ENCODE measurements around the gene CLDN1. TPM values are rescaled to one million over a fixed set of nuclear protein-coding genes. Genes with fewer than 3 reads are reported as not detected.

The CLDN1 gene
- total RNA-seq, 4 donors from 2014 or later = 0.37 to 0.95 (median 0.82) TPM; not detected in 1

DNA sequence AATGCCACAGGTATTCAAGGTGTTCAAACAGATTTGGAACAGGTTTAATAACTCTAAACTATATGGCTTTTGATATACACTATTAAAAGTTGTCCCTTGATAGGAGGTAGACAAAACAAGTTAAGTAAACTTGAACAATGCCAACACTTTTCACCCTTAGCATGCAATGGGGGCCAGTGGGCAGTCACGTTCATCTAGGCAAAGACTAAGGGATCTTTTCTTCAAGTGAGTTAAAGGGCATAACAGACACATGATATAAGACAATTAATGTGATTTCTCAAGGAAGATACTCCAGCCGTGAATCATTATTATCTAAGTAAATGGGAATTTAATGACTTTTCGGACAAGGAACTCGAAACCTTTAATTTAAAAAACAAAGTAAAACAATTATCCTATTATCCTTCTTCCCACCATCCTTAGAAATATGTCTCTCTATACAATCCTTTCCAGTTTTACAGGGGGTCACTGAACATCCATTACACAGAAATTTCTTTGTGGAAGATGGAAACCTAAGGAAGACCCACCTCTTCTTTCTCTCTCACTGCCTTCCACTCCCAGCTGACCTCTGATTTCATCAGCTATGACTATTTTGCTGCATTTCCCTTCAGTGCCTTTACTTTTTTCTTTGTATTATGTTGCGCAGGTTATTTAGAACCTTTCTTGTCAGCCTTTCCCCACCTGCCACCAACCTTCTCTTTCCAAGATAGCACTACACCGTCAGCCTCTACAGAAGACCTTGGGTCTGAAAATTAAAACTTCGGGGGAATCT is 1.5 kb downstream of the CLDN1 start:
- WGBS, 2 donors (ENCODE audit: low coverage in 1 of 2) = 85 to 89% methylated on average over 6 to 7 of the region's 7 CpGs
- Histone ChIP-seq H3K4me3 (no peak overlapping the region), H3K27me3 (peaks cover 11% of the 10 kb centered on the region), H3K9me3 (no peaks in the 10 kb centered on the region), H3K4me1 (peaks cover 0 to 7% (median 5%) of the 10 kb centered on the region in 4 donors), H3K36me3 (no peaks in the 10 kb centered on the region), H3K27ac (no peak overlapping the region)
- in situ Hi-C loops (cut with MboI; ENCODE audit: low pct_ligation_motif_present in 1 of 4, low pct_unique_long_range_greater_than_20kb in 1 of 4, low sequenced_read_pairs in 3 of 4) (loop anchor here in 3 of 4 donors (10.0 kb wide), 2 partner anchors 96 to 356 kb away; no protein-coding TSS in a partner anchor), intact Hi-C loops (cut with DNase I; ENCODE audit: low total_unique reads) (loop anchor here (5.0 to 10.0 kb wide), 2 partner anchors 96 to 358 kb away; no protein-coding TSS in a partner anchor)
- no peak for DNase-seq
- no peak for TF ChIP-seq POLR2AphosphoS5 (IDR thresholded peaks at IDR 0.05)
- no peak for TF ChIP-seq EP300 (IDR thresholded peaks at IDR 0.05; ENCODE audit: low read depth)
- TF ChIP-seq POLR2A (IDR thresholded peaks at IDR 0.05) = no peak
- TF ChIP-seq CTCF (IDR thresholded peaks at IDR 0.05) = no peak

- Histone ChIP-seq H3K27me3 (peaks cover 11% of the 10 kb centered on the region), H3K4me3 (no peak overlapping the region), H3K27ac (no peak overlapping the region), H3K9me3 (no peaks in the 10 kb centered on the region), H3K36me3 (no peaks in the 10 kb centered on the region), H3K4me1 (peaks cover 0 to 7% (median 5%) of the 10 kb centered on the region in 4 donors)
- DNase-seq = no peak
- TF ChIP-seq POLR2A (IDR thresholded peaks at IDR 0.05) = no peak
- TF ChIP-seq POLR2AphosphoS5 (IDR thresholded peaks at IDR 0.05) = no peak
- no peak for TF ChIP-seq EP300 (IDR thresholded peaks at IDR 0.05; ENCODE audit: low read depth)
- TF ChIP-seq CTCF (IDR thresholded peaks at IDR 0.05) = no peak
- 49% methylated on average over 4 of the region's 4 CpGs; no CpG with 5 or more reads in 1 of the 2 donors for WGBS, 2 donors (ENCODE audit: low coverage in 1 of 2)
- intact Hi-C loops (cut with DNase I; ENCODE audit: low total_unique reads) = loop anchor here (5.0 to 10.0 kb wide), 2 partner anchors 95 to 357 kb away; no protein-coding TSS in a partner anchor
- in situ Hi-C loops (cut with MboI; ENCODE audit: low pct_ligation_motif_present in 1 of 4, low pct_unique_long_range_greater_than_20kb in 1 of 4, low sequenced_read_pairs in 3 of 4) = loop anchor here (10.0 kb wide), 2 partner anchors 95 to 355 kb away; no protein-coding TSS in a partner anchor
Observed at GRCh38 chr3:190319660-190320059, 2.6 kb downstream of the CLDN1 start.

DNA sequence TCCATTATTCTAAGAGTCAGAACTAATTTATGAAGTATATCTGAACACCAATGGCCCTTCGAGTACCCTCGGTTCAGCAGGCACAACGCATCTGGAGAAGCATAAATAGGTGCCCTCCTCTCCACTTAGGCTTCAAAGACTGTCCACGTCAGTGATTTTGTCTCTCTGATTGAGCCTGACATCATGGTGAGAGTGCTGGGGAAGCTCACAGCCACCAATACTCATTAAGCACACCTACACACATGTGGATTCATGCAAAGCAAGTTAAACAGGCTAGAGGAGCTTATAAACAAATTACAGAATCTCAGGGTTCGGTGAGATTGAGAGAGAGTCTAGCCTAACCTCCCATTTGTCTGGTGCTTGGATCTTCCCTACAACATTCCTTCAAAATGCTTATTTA is 3.6 kb downstream of the CLDN1 start:
- intact Hi-C loops (cut with DNase I; ENCODE audit: low total_unique reads) = no loop called here

More for the DNA sequence above, 3.6 kb downstream of the CLDN1 start:
- no peak overlapping the region for H3K27ac ChIP-seq
- no peak for DNase-seq
- no peaks in the 10 kb centered on the region for H3K36me3 ChIP-seq
- H3K27me3 ChIP-seq = peaks cover 11% of the 10 kb centered on the region
- H3K4me3 ChIP-seq = no peak overlapping the region
- no peaks in the 10 kb centered on the region for H3K9me3 ChIP-seq
- in situ Hi-C loops (cut with MboI; ENCODE audit: low pct_ligation_motif_present in 1 of 4, low pct_unique_long_range_greater_than_20kb in 1 of 4, low sequenced_read_pairs in 3 of 4) = loop anchor here in 1 of 4 donors (10.0 kb wide), 1 partner anchor 354 kb away; no protein-coding TSS in a partner anchor
- peaks cover 0 to 7% (median 5%) of the 10 kb centered on the region in 4 donors for H3K4me1 ChIP-seq
- TF ChIP-seq POLR2A (IDR thresholded peaks at IDR 0.05) (no peak), CTCF (IDR thresholded peaks at IDR 0.05) (no peak), POLR2AphosphoS5 (IDR thresholded peaks at IDR 0.05) (no peak), EP300 (IDR thresholded peaks at IDR 0.05; ENCODE audit: low read depth) (no peak)
- 50 to 74% methylated on average over 1 to 5 of the region's 5 CpGs for WGBS, 2 donors (ENCODE audit: low coverage in 1 of 2)

Data from transverse colon (tissue), 4 donors.